D721Med (cell line): ENCODE results near the gene SKIC8.
A peak's percentile ranks its signal among the peaks of the same experiment; 100 is the strongest.

Experiments
- DNase-seq: peaks from one replicate; pipeline ENCODE4 v3.0.0; 2011; ENCODE audit warnings: low spot score; ENCODE audit not compliant: insufficient read length
- FAIRE-seq: peaks from 2 replicates; lab custom pipeline; 2011; peaks lifted over from hg19 to GRCh38; lab: Jason Lieb, UNC
- CTCF ChIP-seq: IDR thresholded peaks from 2 replicates; pipeline ENCODE4 v1.5.1; 2012; ENCODE audit warnings: mild to moderate bottlenecking, control low read depth; ENCODE audit not compliant: insufficient read depth; ENCODE audit errors: missing control alignments

Gene SKIC8

GRCh38 chr15:78299101-78299930, at the start of gene SKIC8:
Gene SKIC8, minus strand, starts transcription at chr15:78299609. Its CDS starts 3,923 bp downstream, at chr15:78295686.
- FAIRE-seq (no peak), DNase-seq (peak; percentile 81)
- TF ChIP-seq CTCF = no peak

GRCh38 chr15:78347586-78348543, 48.5 kb upstream of the SKIC8 start:
- DNase-seq (no peak), FAIRE-seq (no peak)
- TF ChIP-seq CTCF = no peak

GRCh38 chr15:78345396-78346125, 46.2 kb upstream of the SKIC8 start:
- no peak for FAIRE-seq
- DNase-seq = no peak
- TF ChIP-seq CTCF = no peak

GRCh38 chr15:78343276-78344060, 44.1 kb upstream of the SKIC8 start:
- FAIRE-seq (no peak), DNase-seq (no peak)
- TF ChIP-seq CTCF = no peak

- TF ChIP-seq CTCF = no peak
- DNase-seq (no peak), FAIRE-seq (no peak)
Measured at GRCh38 chr15:78342021-78342420, 42.6 kb upstream of the SKIC8 start.
